GM19468 (cell line): Measurements from ENCODE around the gene YOD1.

Source experiments
- ATAC-seq: cut with Tn5 transposase; IDR thresholded peaks from one replicate; pipeline ENCODE4 v1.9.1; 2021; ENCODE audit warnings: mild to moderate bottlenecking, moderate library complexity, moderate number of reproducible peaks; ENCODE audit not compliant: unreplicated experiment; ENCODE audit errors: extremely low read depth

Gene YOD1

GRCh38 chr1:207015791-207016190 lies 35.2 kb downstream of the YOD1 start:
- no peak for ATAC-seq

- ATAC-seq: no peak
Measured at GRCh38 chr1:207014728-207015127, 36.3 kb downstream of the YOD1 start.

GRCh38 chr1:207013321-207014085 lies 37.5 kb downstream of the YOD1 start:
- ATAC-seq: no peak

DNA sequence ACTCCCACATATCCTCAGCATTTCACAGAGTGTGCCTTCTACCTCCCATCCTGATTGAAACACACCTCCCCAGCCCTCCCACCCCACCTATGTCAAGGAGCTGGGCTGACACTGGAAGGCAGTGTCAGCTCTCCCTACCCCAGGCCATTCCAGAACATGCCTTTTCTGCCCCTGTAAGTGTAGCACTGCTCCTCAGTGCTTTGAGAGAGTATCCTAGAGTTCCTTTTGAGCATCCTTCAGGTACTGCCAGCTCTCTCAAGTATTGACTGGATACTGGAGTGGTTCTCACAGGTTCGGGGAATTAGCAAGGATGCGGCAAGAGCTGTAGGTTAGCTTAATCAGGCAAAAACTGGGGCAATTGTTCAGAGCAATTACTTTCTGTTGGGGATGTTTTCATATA lies 40.3 kb downstream of the YOD1 start:
- ATAC-seq: no peak

DNA sequence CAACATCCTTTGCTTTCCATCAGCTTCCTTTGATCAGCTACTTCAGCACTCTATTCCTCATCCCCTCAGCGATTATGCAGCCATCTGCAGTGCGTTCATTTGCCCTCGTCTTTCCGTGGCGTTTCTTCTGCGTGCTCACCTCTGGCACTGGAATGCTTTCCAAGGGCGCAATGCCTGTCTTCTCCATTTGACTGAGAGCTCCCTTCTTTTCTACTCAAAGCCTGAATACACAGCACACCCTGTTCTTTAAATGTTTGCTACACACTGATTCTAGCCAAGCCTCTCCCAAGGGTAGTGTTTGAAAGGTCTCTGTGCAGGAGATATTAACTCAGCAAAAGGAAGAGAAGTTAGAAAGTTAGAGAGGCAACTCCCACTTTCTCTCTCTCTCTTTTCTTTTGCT lies 41.1 kb downstream of the YOD1 start:
- ATAC-seq: no peak

DNA sequence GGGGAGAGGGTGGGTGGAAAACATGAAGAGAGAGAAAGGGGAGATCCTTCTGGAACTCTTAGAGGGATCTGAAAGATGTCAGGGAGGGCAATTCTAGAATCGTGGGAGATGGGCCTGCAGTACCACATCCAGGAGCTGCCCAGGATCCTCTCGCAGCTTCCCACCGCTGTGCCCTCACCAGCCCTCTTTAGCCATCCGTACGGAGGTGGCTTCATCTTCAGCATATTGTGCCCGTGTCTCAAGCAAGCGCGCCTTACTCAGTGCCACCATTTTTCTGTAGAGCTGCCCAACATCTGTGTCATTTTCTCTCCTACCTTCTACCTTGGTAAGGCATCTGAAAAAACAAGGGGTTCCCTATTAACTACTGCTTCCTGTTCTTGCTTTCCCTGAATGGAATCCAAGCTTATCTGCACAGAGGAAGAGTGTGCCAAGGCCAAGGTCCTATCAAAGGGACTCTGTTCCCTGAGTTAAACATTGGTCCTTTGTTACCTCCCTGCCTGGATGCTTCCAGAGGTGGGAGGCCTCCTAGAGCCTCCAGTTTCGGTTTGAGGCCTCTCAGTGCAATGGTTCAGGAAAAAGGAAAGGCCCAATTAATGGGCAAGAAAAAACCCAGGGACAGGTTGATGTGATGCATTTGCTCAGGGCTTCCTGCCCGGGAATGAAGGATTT lies 41.7 kb downstream of the YOD1 start:
- ATAC-seq: no peak

DNA sequence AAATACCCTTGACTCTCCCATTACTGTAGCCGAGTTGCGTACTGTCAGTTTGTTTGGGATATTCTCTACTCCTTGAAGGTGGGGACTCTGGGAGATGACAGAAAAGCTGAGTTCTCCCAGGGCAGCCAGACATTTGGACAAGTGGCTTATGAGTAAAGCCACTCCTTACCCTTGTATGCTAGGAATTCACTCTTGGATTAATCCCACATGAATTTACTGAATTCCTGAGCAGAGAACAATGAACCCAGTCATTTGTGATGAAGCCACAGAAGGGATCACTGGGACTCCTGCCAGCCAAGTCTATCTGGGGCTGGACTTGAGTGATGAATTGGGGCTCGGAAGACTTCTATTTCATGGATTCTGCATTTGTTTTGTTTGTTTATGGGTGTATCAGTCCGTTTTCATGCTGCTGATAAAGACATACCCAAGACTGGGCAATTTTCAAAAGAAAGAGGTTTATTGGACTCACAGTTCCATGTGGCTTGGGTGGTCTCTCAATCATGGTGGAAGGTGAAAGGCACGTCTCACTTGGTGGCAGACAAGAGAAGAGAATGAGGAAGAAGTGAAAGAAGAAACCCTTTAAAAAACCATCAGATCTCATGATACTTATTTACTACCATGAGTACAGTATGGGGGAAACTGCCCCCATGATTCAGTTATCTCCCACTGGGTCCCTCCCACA lies 43.5 kb downstream of the YOD1 start:
- ATAC-seq: no peak

DNA sequence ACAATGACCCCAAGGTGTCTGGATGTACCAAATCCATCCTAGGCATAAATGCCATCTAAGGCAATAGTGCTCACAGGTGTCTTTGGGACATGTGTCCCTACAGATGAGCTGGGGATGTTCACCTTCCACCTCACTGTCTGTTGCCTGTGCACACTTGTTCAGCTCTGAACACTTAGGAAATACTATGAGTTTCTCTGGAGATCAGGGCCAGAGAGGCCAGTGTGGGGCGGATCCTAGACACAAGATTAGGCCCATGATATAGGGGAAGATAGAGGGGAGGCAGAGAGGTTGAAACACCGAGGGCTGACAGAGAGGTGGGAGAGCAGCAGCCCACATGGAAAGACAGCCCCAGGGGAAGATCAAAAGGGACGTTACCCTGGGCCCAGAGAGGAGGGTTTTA lies 44.1 kb downstream of the YOD1 start:
- no peak for ATAC-seq

GRCh38 chr1:207006083-207006482 lies 44.9 kb downstream of the YOD1 start:
- no peak for ATAC-seq

- ATAC-seq: no peak
Measured at GRCh38 chr1:207004931-207005830, 45.8 kb downstream of the YOD1 start.

GRCh38 chr1:207003210-207003609 lies 47.8 kb downstream of the YOD1 start:
- ATAC-seq: no peak

GRCh38 chr1:207002724-207003146 lies 48.3 kb downstream of the YOD1 start:
- no peak for ATAC-seq

- no peak for ATAC-seq
Measured at GRCh38 chr1:207001492-207002245, 49.3 kb downstream of the YOD1 start.

GRCh38 chr1:207000651-207001291 lies 50.2 kb downstream of the YOD1 start:
- ATAC-seq: no peak

GRCh38 chr1:206998816-206999215 lies 52.2 kb downstream of the YOD1 start:
- no peak for ATAC-seq
